H9 (cell line): ENCODE measurements around the gene SLC48A1. TPM values are rescaled to one million over a fixed set of nuclear protein-coding genes. Genes with fewer than 3 reads are reported as not detected.

Experiments
- DNase-seq: peaks from one replicate; pipeline ENCODE4 v3.0.0-alpha.2; 2017
- H2AFZ ChIP-seq: one replicate; pipeline ENCODE4 v1.6.1; 2013; ENCODE audit warnings: mild to moderate bottlenecking, low read length, control low read depth, moderate library complexity
- H2AK5ac ChIP-seq: 2 replicates; pipeline ENCODE4 v1.6.1; 2013; ENCODE audit warnings: low read length, control low read depth, mixed read lengths; ENCODE audit not compliant: insufficient read length
- H2BK120ac ChIP-seq: one replicate; pipeline ENCODE4 v1.6.1; 2013; ENCODE audit warnings: low read depth, mild to moderate bottlenecking, low read length, control low read depth, inconsistent platforms; ENCODE audit not compliant: poor library complexity, severe bottlenecking
- H2BK12ac ChIP-seq: 2 replicates; pipeline ENCODE4 v1.6.1; 2013; ENCODE audit warnings: low read length, control low read depth, mixed read lengths, low read depth; ENCODE audit not compliant: insufficient read length
- H2BK15ac ChIP-seq: 2 replicates; pipeline ENCODE4 v1.6.1; 2013; ENCODE audit warnings: low read depth, low read length, control low read depth
- H2BK20ac ChIP-seq: one replicate; pipeline ENCODE4 v1.6.1; 2013; ENCODE audit warnings: low read depth, mild to moderate bottlenecking, low read length, control low read depth, inconsistent platforms; ENCODE audit not compliant: poor library complexity, severe bottlenecking
- H2BK5ac ChIP-seq: 2 replicates; pipeline ENCODE4 v1.6.1; 2013; ENCODE audit warnings: low read length, control low read depth, mixed read lengths; ENCODE audit not compliant: insufficient read length
- H3K14ac ChIP-seq: 2 replicates; pipeline ENCODE4 v1.6.1; 2013; ENCODE audit warnings: low read length, control low read depth; ENCODE audit not compliant: insufficient read depth
- H3K18ac ChIP-seq: 2 replicates; pipeline ENCODE4 v1.6.1; 2013; ENCODE audit warnings: low read depth, mild to moderate bottlenecking, mixed read lengths, low read length, control low read depth; ENCODE audit not compliant: insufficient read length
- H3K23ac ChIP-seq: 2 replicates; pipeline ENCODE4 v1.6.1; 2013; ENCODE audit warnings: low read length, control low read depth, mixed read lengths, low read depth; ENCODE audit not compliant: insufficient read length
- H3K23me2 ChIP-seq: 2 replicates; pipeline ENCODE4 v1.6.1; 2013; ENCODE audit warnings: low read depth, mild to moderate bottlenecking, mixed read lengths, low read length, control low read depth; ENCODE audit not compliant: insufficient read length, poor library complexity, severe bottlenecking
- H3K27ac ChIP-seq: 2 replicates; pipeline ENCODE4 v1.5.1; 2013; ENCODE audit warnings: low read length, control low read depth, mixed read lengths, low read depth; ENCODE audit not compliant: insufficient read length
- H3K27me3 ChIP-seq: 2 replicates; pipeline ENCODE4 v1.6.1; 2013; ENCODE audit warnings: low read length, control low read depth, inconsistent platforms; ENCODE audit not compliant: insufficient read depth
- H3K4ac ChIP-seq: 2 replicates; pipeline ENCODE4 v1.6.1; 2013; ENCODE audit warnings: low read depth, mild to moderate bottlenecking, control low read depth, inconsistent platforms, low read length, moderate library complexity
- H3K4me1 ChIP-seq: 2 replicates; pipeline ENCODE4 v1.6.1; 2013; ENCODE audit warnings: low read length, control low read depth, inconsistent platforms; ENCODE audit not compliant: insufficient read depth
- H3K4me2 ChIP-seq: 2 replicates; pipeline ENCODE4 v1.6.1; 2013; ENCODE audit warnings: low read length, control low read depth, mixed read lengths; ENCODE audit not compliant: insufficient read length, insufficient read depth
- H3K56ac ChIP-seq: 2 replicates; pipeline ENCODE4 v1.6.1; 2013; ENCODE audit warnings: low read depth, mild to moderate bottlenecking, mixed read lengths, low read length, control low read depth; ENCODE audit not compliant: insufficient read length
- H3K79me1 ChIP-seq: 2 replicates; pipeline ENCODE4 v1.6.1; 2013; ENCODE audit warnings: low read depth, mild to moderate bottlenecking, moderate library complexity, low read length, control low read depth, inconsistent platforms; ENCODE audit not compliant: insufficient read depth, poor library complexity, severe bottlenecking
- H3K79me2 ChIP-seq: 2 replicates; pipeline ENCODE4 v1.6.1; 2013; ENCODE audit warnings: low read length, control low read depth, inconsistent platforms; ENCODE audit not compliant: insufficient read depth
- H3K9ac ChIP-seq: 2 replicates; pipeline ENCODE4 v1.6.1; 2013; ENCODE audit warnings: low read length, control low read depth, mixed read lengths; ENCODE audit not compliant: insufficient read length; ENCODE audit errors: extremely low read depth
- H3K9me3 ChIP-seq: one replicate; pipeline ENCODE4 v1.6.1; 2013; ENCODE audit warnings: low read depth, low read length, inconsistent platforms; ENCODE audit not compliant: control insufficient read depth
- H3T11ph ChIP-seq: one replicate; pipeline ENCODE4 v1.6.1; 2013; ENCODE audit warnings: mild to moderate bottlenecking, low read length, control low read depth, inconsistent platforms
- H4K20me1 ChIP-seq: one replicate; pipeline ENCODE4 v1.6.1; 2013; ENCODE audit not compliant: control insufficient read depth, insufficient read length, insufficient read depth
- H4K5ac ChIP-seq: 2 replicates; pipeline ENCODE4 v1.6.1; 2013; ENCODE audit warnings: low read depth, mild to moderate bottlenecking, mixed read lengths, low read length, control low read depth; ENCODE audit not compliant: insufficient read length
- H4K8ac ChIP-seq: replicated peaks from 2 replicates; pipeline ENCODE4 v1.6.1; 2013; ENCODE audit warnings: low read length, control low read depth, mixed read lengths, low read depth; ENCODE audit not compliant: insufficient read length
- H4K91ac ChIP-seq: 2 replicates; pipeline ENCODE4 v1.6.1; 2013; ENCODE audit warnings: low read depth, mild to moderate bottlenecking, moderate library complexity, mixed read lengths, low read length, control low read depth; ENCODE audit not compliant: insufficient read length
- H3K27ac Mint-ChIP-seq, 3 experiments: 2 replicates in 2 of 3; 3 replicates in 1 of 3; pipeline ENCODE4 v1.8.0; 2020 to 2021; ENCODE audit warnings: mixed read lengths in 3 of 3, mild to moderate bottlenecking in 1 of 3, moderate library complexity in 1 of 3
- H3K27me3 Mint-ChIP-seq: 2 replicates; pipeline ENCODE4 v1.8.0; 2021; ENCODE audit warnings: low read depth, mild to moderate bottlenecking, moderate library complexity, mixed read lengths
- H3K36me3 Mint-ChIP-seq, 3 experiments: 2 replicates in 2 of 3; 3 replicates in 1 of 3; pipeline ENCODE4 v1.8.0; 2020 to 2021; ENCODE audit warnings: low read depth in 3 of 3, mixed read lengths in 3 of 3; ENCODE audit not compliant: insufficient read depth in 1 of 3
- H3K4me1 Mint-ChIP-seq, 2 experiments: 2 replicates each; pipeline ENCODE4 v1.8.0; 2020; ENCODE audit warnings: mixed read lengths in 2 of 2
- H3K4me3 Mint-ChIP-seq, 2 experiments: 2 replicates in 1 of 2; 3 replicates in 1 of 2; pipeline ENCODE4 v1.8.0; 2020 to 2021; ENCODE audit warnings: mild to moderate bottlenecking in 2 of 2, mixed read lengths in 2 of 2, moderate library complexity in 1 of 2
- H3K9me3 Mint-ChIP-seq, 2 experiments: 2 replicates in 1 of 2; 3 replicates in 1 of 2; pipeline ENCODE4 v1.8.0; 2020; ENCODE audit warnings: mild to moderate bottlenecking in 2 of 2, mixed read lengths in 2 of 2, moderate library complexity in 1 of 2
- WGBS: extraction: QIAGEN DNeasy Blood & Tissue Kit; methylation state at CpG from one replicate; pipeline ENCODE4 v1.1.7; 2013; ENCODE audit warnings: missing lambda C conversion rate, low lambda C conversion rate, mixed read lengths; ENCODE audit not compliant: insufficient read length; ENCODE audit errors: extremely low coverage; 5-methylcytosine and 5-hydroxymethylcytosine counted together
- total RNA-seq: library from RNA; stranded (reverse); gene quantifications from 2 replicates; pipeline ENCODE4 v1.2.1, GENCODE V29; 2021
- TF ChIP-seq, protein P1 (sequence below): fragments of 200-600 bp; sonication (generic); conservative IDR thresholded peaks from 3 replicates; pipeline ENCODE4 v1.8.0; 2021; ENCODE audit warnings: antibody characterized with exemption, mild to moderate bottlenecking

Gene SLC48A1
- total RNA-seq, 1 experiment from 2014 or later, result 10.6 TPM

DNA sequence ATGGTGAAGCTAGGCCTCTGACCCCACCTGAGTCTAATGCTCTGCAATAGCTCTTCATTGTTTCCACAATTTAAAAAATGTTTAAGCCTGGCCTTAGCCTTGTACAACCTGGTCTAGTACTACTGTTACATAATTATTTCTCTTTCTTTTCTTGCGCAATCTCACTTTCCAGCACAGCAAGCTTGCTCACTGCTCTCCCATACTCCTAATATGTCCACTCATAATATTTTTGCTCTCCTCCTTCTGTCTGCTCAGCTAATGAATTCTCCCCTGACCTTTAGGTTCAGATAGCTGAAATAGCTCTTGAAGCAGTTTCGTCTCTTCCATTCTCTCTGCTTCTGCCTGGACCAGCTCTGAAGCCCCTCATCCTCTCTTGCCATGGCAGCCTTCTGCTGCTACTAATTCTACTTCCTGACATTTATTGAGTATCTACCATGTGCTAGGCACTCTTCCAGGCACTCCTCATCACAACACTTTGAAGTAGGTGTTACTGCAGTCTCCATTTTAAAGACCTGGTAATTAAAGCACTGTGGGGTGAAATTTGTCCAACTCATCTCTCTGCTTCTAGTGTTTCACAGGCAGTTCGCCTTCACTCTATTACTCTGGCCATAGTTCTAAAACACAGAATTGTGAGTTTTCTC is 2.8 kb upstream of the SLC48A1 start:
- Histone ChIP-seq H3K23me2 (peaks cover 6% of the 10 kb centered on the region), H4K8ac (no peak overlapping the region), H4K20me1 (peaks cover 3% of the 10 kb centered on the region), H3K9ac (no peak overlapping the region), H3K79me2 (no peaks in the 10 kb centered on the region), H3K4ac (no peak overlapping the region), H3K79me1 (no peaks in the 10 kb centered on the region), H3K4me1 (peaks cover 6% of the 10 kb centered on the region), H3K23ac (no peak overlapping the region), H3K9me3 (no peaks in the 10 kb centered on the region), H2BK5ac (no peak overlapping the region), H4K91ac (no peak overlapping the region), H2AFZ (no peak overlapping the region), H3T11ph (no peak overlapping the region), H2AK5ac (no peak overlapping the region), H3K4me2 (no peak overlapping the region), H3K18ac (no peak overlapping the region), H3K56ac (no peak overlapping the region), H3K27ac (no peak overlapping the region), H2BK15ac (no peak overlapping the region), H2BK20ac (no peak overlapping the region), H2BK12ac (no peak overlapping the region), H3K14ac (no peak overlapping the region), H4K5ac (no peak overlapping the region), H3K27me3 (no peaks in the 10 kb centered on the region), H2BK120ac (no peak overlapping the region)
- Mint-ChIP-seq H3K36me3 (no peaks in the 10 kb centered on the region; a peak in 1 of 7 replicates), H3K4me3 (no peak overlapping the region), H3K27me3 (peaks cover 17% of the 10 kb centered on the region), H3K9me3 (no peaks in the 10 kb centered on the region), H3K27ac (no peak overlapping the region), H3K4me1 (peaks cover 17 to 18% of the 10 kb centered on the region in 2 experiments)
- no CpG with 5 or more reads among the region's 3 CpGs for WGBS
- TF ChIP-seq, protein P1, sequence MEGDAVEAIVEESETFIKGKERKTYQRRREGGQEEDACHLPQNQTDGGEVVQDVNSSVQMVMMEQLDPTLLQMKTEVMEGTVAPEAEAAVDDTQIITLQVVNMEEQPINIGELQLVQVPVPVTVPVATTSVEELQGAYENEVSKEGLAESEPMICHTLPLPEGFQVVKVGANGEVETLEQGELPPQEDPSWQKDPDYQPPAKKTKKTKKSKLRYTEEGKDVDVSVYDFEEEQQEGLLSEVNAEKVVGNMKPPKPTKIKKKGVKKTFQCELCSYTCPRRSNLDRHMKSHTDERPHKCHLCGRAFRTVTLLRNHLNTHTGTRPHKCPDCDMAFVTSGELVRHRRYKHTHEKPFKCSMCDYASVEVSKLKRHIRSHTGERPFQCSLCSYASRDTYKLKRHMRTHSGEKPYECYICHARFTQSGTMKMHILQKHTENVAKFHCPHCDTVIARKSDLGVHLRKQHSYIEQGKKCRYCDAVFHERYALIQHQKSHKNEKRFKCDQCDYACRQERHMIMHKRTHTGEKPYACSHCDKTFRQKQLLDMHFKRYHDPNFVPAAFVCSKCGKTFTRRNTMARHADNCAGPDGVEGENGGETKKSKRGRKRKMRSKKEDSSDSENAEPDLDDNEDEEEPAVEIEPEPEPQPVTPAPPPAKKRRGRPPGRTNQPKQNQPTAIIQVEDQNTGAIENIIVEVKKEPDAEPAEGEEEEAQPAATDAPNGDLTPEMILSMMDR, result no peak
- DNase-seq, result no peak
